Fibroblast of the aortic adventitia (primary cell): ENCODE data around the gene TOMM7. TPM values are rescaled to one million over a fixed set of nuclear protein-coding genes. Genes with fewer than 3 reads are reported as not detected.
"Not testable (repeated sequence)": the region's sequence is repeated elsewhere in the genome, so short reads cannot be mapped to it uniquely, and the experiment has no call there.

Experiments used
- DNase-seq: peaks from one replicate; pipeline ENCODE4 v3.0.0-alpha.2; 2010; ENCODE audit warnings: low read depth
- H3K4me3 ChIP-seq: 2 replicates; pipeline ENCODE4 v1.5.1; 2011; ENCODE audit warnings: low read depth, mild to moderate bottlenecking, control low read depth, low read length, moderate library complexity
- CTCF ChIP-seq: IDR thresholded peaks from 2 replicates; pipeline ENCODE4 v1.5.1; 2011; ENCODE audit warnings: mild to moderate bottlenecking, low read length, control low read depth, inconsistent platforms; ENCODE audit not compliant: insufficient read depth
- total RNA-seq: library from RNA; depleted of rRNA; stranded (reverse); fragments of >200 nt; gene quantifications from 2 replicates; pipeline ENCODE4 v1.2.3, GENCODE V29; 2012; ENCODE audit warnings: low replicate concordance

TOMM7 gene
- total RNA-seq, 1 donor, result 217 TPM

- DNase-seq, result no peak
- TF ChIP-seq CTCF, result no peak
- H3K4me3 ChIP-seq, result no peak overlapping the region
These were observed 10.8 kb downstream of the TOMM7 start for GRCh38 chr7:22811746-22812280.

GRCh38 chr7:22810843-22811242 lies 11.8 kb downstream of the TOMM7 start:
- no peak for DNase-seq

GRCh38 chr7:22809902-22810642 lies 12.6 kb downstream of the TOMM7 start:
- DNase-seq, result no peak
- TF ChIP-seq CTCF, result no peak
- H3K4me3 ChIP-seq, result no peak overlapping the region

More at GRCh38 chr7:22810843-22811242, 11.8 kb downstream of the TOMM7 start:
- no peak for TF ChIP-seq CTCF
- H3K4me3 ChIP-seq, result no peak overlapping the region

- no peak for TF ChIP-seq CTCF
- no peak overlapping the region for H3K4me3 ChIP-seq
These were observed 14.5 kb downstream of the TOMM7 start for GRCh38 chr7:22808140-22808539.

GRCh38 chr7:22806752-22807151 lies 15.9 kb downstream of the TOMM7 start:
- H3K4me3 ChIP-seq, result no peak overlapping the region
- TF ChIP-seq CTCF, result no peak
- no peak for DNase-seq

More at GRCh38 chr7:22808140-22808539, 14.5 kb downstream of the TOMM7 start:
- no peak for DNase-seq

GRCh38 chr7:22805227-22805626 lies 17.4 kb downstream of the TOMM7 start:
- no peak for TF ChIP-seq CTCF
- DNase-seq, result no peak
- no peak overlapping the region for H3K4me3 ChIP-seq

GRCh38 chr7:22802831-22803230 lies 19.8 kb downstream of the TOMM7 start:
- H3K4me3 ChIP-seq, DNase-seq: not testable (repeated sequence)
